HepG2 (cell line): ENCODE results near the gene DAPL1.

Source experiments
- EEA1 ChIP-seq: sonication (generic); formaldehyde crosslinking; IDR thresholded peaks from 2 replicates; pipeline ENCODE4 v1.5.1; 2020; ENCODE audit warnings: mild to moderate bottlenecking, missing genetic modification reagents, borderline replicate concordance
- JUNB ChIP-seq: sonication (generic); formaldehyde crosslinking; IDR thresholded peaks from 2 replicates; pipeline ENCODE4 v1.8.0; 2022; ENCODE audit warnings: missing genetic modification reagents, mild to moderate bottlenecking, borderline replicate concordance
- PRDM15 ChIP-seq: sonication (generic); formaldehyde crosslinking; IDR thresholded peaks from 2 replicates; pipeline ENCODE4 v1.4.0; 2020; ENCODE audit warnings: missing genetic modification reagents
- ZFP91 ChIP-seq: sonication (generic); formaldehyde crosslinking; IDR thresholded peaks from 2 replicates; pipeline ENCODE4 v1.9.0; 2022; ENCODE audit warnings: missing genetic modification reagents, mild to moderate bottlenecking, borderline replicate concordance
- ZNF800 ChIP-seq: sonication (generic); formaldehyde crosslinking; IDR thresholded peaks from 2 replicates; pipeline ENCODE4 v1.4.0; 2020; ENCODE audit warnings: missing genetic modification reagents

GRCh38 chr2:158796652-158797051 is 1.5 kb downstream of the DAPL1 start:
- TF ChIP-seq PRDM15 (CRISPR knock-in tag) (no peak), ZFP91 (CRISPR knock-in tag) (no peak), ZNF800 (CRISPR knock-in tag) (no peak), EEA1 (CRISPR knock-in tag) (no peak), JUNB (no peak)
